DND-41 (cell line): Measurements from ENCODE around the gene NUPR1.
"Not testable (repeated sequence)": the region's sequence is repeated elsewhere in the genome, so short reads cannot be mapped to it uniquely, and the experiment has no call there.

ENCODE experiments used
- ATAC-seq: fragments of 200-7000 bp; cut with Tn5 transposase; 3 replicates; pipeline ENCODE4 v1.9.1; 2021; ENCODE audit warnings: low read depth; ENCODE audit not compliant: insufficient read depth
- DNase-seq: peaks from one replicate; pipeline ENCODE4 v3.0.0-alpha.2; 2020
- H2AFZ ChIP-seq: 2 replicates; pipeline ENCODE4 v1.6.0; 2012; ENCODE audit warnings: low read depth, low read length
- H3K27ac ChIP-seq: 2 replicates; pipeline ENCODE4 v1.5.1; 2012; ENCODE audit warnings: low read length, inconsistent platforms
- H3K27me3 ChIP-seq: fragments of 200-600 bp; sonication (generic); 2 replicates; pipeline ENCODE4 v1.6.0; 2012; ENCODE audit warnings: low read length, mild to moderate bottlenecking, inconsistent platforms; ENCODE audit not compliant: insufficient read depth, poor library complexity
- H3K36me3 ChIP-seq: 2 replicates; pipeline ENCODE4 v1.5.1; 2012; ENCODE audit warnings: low read length, inconsistent platforms; ENCODE audit not compliant: insufficient read depth
- H3K4me1 ChIP-seq: 2 replicates; pipeline ENCODE4 v1.5.1; 2012; ENCODE audit warnings: mild to moderate bottlenecking, low read length; ENCODE audit not compliant: insufficient read depth
- H3K4me2 ChIP-seq: 2 replicates; pipeline ENCODE4 v1.6.0; 2012; ENCODE audit warnings: mild to moderate bottlenecking, moderate library complexity, low read length, inconsistent platforms; ENCODE audit not compliant: insufficient read depth
- H3K4me3 ChIP-seq, 2 experiments: fragments of 200-600 bp in 1 of 2; shearing (Covaris generic) in 1 of 2; 2 replicates each; pipeline ENCODE4 v1.5.1; 2012 to 2016; ENCODE audit warnings: inconsistent platforms in 2 of 2, low read length in 2 of 2, mild to moderate bottlenecking in 2 of 2, low read depth in 1 of 2, moderate library complexity in 1 of 2
- H3K79me2 ChIP-seq: 2 replicates; pipeline ENCODE4 v1.6.0; 2012; ENCODE audit warnings: low read length, inconsistent platforms; ENCODE audit not compliant: insufficient read depth
- H3K9ac ChIP-seq: 2 replicates; pipeline ENCODE4 v1.6.0; 2012; ENCODE audit warnings: low read depth, mild to moderate bottlenecking, inconsistent platforms, low read length, moderate library complexity
- H3K9me3 ChIP-seq: 2 replicates; pipeline ENCODE4 v1.5.1; 2012; ENCODE audit warnings: low read length, moderate library complexity, mild to moderate bottlenecking, inconsistent platforms; ENCODE audit not compliant: insufficient read depth, severe bottlenecking
- H4K20me1 ChIP-seq: 2 replicates; pipeline ENCODE4 v1.6.0; 2012; ENCODE audit warnings: low read length; ENCODE audit not compliant: insufficient read depth
- CTCF ChIP-seq: IDR thresholded peaks from 2 replicates; pipeline ENCODE4 v1.5.1; 2012; ENCODE audit warnings: borderline replicate concordance, low read length, moderate library complexity, mild to moderate bottlenecking; ENCODE audit not compliant: poor library complexity, severe bottlenecking; ENCODE audit errors: extremely low read depth
- EZH2 ChIP-seq: IDR thresholded peaks from 3 replicates; pipeline ENCODE4 v1.6.1; 2012; ENCODE audit warnings: borderline replicate concordance, low read depth, mild to moderate bottlenecking, moderate library complexity, low read length, inconsistent platforms; ENCODE audit not compliant: severe bottlenecking

NUPR1 gene

GRCh38 chr16:28491970-28492474, 46.8 kb downstream of the NUPR1 start, which contains the start of gene CLN3:
TSS of gene CLN3 (minus strand) at chr16:28492074. CDS start at chr16:28491759, 315 bp downstream.
- Histone ChIP-seq H2AFZ (peak within 1 kb of the TSS; percentile 78), H3K27ac (peak within 1 kb of the TSS; percentile 93), H3K9me3 (no peaks in the 10 kb centered on the region), H3K79me2 (peaks cover 24% of the 10 kb centered on the region), H3K27me3 (no peaks in the 10 kb centered on the region), H3K4me1 (peaks cover 48% of the 10 kb centered on the region), H4K20me1 (no peaks in the 10 kb centered on the region), H3K9ac (peak within 1 kb of the TSS; percentile 64), H3K4me3 (peak within 1 kb of the TSS; percentile 67 to 83), H3K36me3 (peaks cover 30% of the 10 kb centered on the region), H3K4me2 (peak within 1 kb of the TSS; percentile 84)
- TF ChIP-seq EZH2 (no peak), CTCF (no peak)
- DNase-seq (peak; percentile 93), ATAC-seq (peak; percentile 74)

- peak overlapping the region; percentile 64 for H3K9ac ChIP-seq
- H4K20me1 ChIP-seq: peaks cover 3% of the 10 kb centered on the region; the same call in 1 of the 2 replicates
- H3K9me3 ChIP-seq: no peaks in the 10 kb centered on the region
- no peaks in the 10 kb centered on the region for H3K27me3 ChIP-seq
- peak overlapping the region; percentile 67 to 83 for H3K4me3 ChIP-seq
- H3K79me2 ChIP-seq: peaks cover 24% of the 10 kb centered on the region
- H3K27ac ChIP-seq: peak overlapping the region; percentile 93
- peak overlapping the region; percentile 78 for H2AFZ ChIP-seq
- peak; percentile 50 for TF ChIP-seq CTCF
- no peak for TF ChIP-seq EZH2
- H3K4me1 ChIP-seq: peaks cover 48% of the 10 kb centered on the region
- H3K36me3 ChIP-seq: peaks cover 34% of the 10 kb centered on the region
- DNase-seq (peak; percentile 33), ATAC-seq (no peak)
- peak overlapping the region; percentile 84 for H3K4me2 ChIP-seq
Observed at GRCh38 chr16:28491230-28491969, 47.4 kb downstream of the NUPR1 start.

GRCh38 chr16:28486266-28486665, 52.5 kb downstream of the NUPR1 start:
- no peak for DNase-seq
- Histone ChIP-seq H3K36me3 (peaks cover 56% of the 10 kb centered on the region), H3K9ac (no peak overlapping the region), H3K4me2 (no peak overlapping the region), H3K27me3 (no peaks in the 10 kb centered on the region), H4K20me1 (peaks cover 5% of the 10 kb centered on the region; the same call in 1 of the 2 replicates), H3K27ac (no peak overlapping the region), H2AFZ (no peak overlapping the region), H3K4me3 (no peak overlapping the region), H3K9me3 (no peaks in the 10 kb centered on the region), H3K79me2 (peaks cover 8% of the 10 kb centered on the region), H3K4me1 (peaks cover 11% of the 10 kb centered on the region; the same call in 1 of the 2 replicates)
- TF ChIP-seq CTCF (no peak), EZH2 (no peak)
- no peak for ATAC-seq

- DNase-seq, H3K79me2 ChIP-seq, ATAC-seq, H4K20me1 ChIP-seq, H3K4me3 ChIP-seq, H3K27me3 ChIP-seq, H3K27ac ChIP-seq, H2AFZ ChIP-seq, H3K9me3 ChIP-seq, H3K4me1 ChIP-seq, H3K9ac ChIP-seq, H3K4me2 ChIP-seq: not testable (repeated sequence)
- peaks cover 59% of the 10 kb centered on the region for H3K36me3 ChIP-seq
Observed at GRCh38 chr16:28483361-28483760, 55.4 kb downstream of the NUPR1 start.
